ENCODE measurements around the gene FAM78A. TPM values are rescaled to one million over a fixed set of nuclear protein-coding genes. Genes with fewer than 3 reads are reported as not detected.
A peak's percentile ranks its signal among the peaks of the same experiment; 100 is the strongest.

FAM78A gene
- total RNA-seq, 4 donors from 2014 or later, result 1.7 to 4.0 (median 3.3) TPM

GRCh38 chr9:131238402-131239021 is 37.8 kb downstream of the FAM78A start:
- 35% methylated on average over 14 of the region's 23 CpGs for WGBS
- H3K4me3 ChIP-seq, result peak overlapping the region in 3 of 4 donors; percentile 8 to 21 (median 9)
- intact Hi-C loops (cut with DNase I), result no loop called here

DNA sequence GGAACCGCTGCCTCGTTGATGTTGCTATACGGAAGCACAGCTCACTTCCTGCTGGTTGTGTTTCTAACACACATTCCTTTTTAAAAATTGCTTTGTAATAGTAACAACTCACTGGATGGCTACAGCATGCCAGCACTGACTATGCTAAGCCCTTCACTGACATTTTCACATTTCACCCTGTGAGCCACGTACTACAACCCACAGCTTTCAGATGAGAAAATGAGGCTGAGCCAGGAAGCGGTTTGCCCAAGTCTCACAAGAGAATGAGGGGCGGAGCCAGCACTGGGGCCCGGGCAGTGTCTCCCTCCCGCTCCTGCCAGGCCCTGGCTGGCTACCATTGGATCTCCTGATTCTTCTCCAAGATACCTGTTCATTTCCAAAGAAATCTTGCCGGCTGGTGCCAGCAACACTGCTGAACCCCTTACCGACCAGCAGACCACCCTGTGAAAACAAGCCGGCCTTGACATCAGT is 38.3 kb downstream of the FAM78A start:
- WGBS, result 23% methylated on average over 11 of the region's 11 CpGs
- Histone ChIP-seq H3K4me3 (peak overlapping the region in 3 of 4 donors; percentile 8 to 21 (median 9)), H3K4me1 (peaks cover 15 to 21% (median 18%) of the 10 kb centered on the region in 4 donors), H3K36me3 (peaks cover 19 to 31% (median 22%) of the 10 kb centered on the region in 4 donors), H3K27me3 (no peaks in the 10 kb centered on the region), H3K27ac (replicated peaks in 1 of 4) (peak overlapping the region; percentile 26 to 52 (median 34)), H3K9me3 (no peaks in the 10 kb centered on the region)
- DNase-seq (ENCODE audit: extremely low spot score), result no peak
- intact Hi-C loops (cut with DNase I), result no loop called here
- TF ChIP-seq POLR2A (IDR thresholded peaks at IDR 0.05; ENCODE audit: low read depth) (no peak), POLR2AphosphoS5 (IDR thresholded peaks at IDR 0.05) (peak in 1 of 2 donors; percentile 40), EP300 (IDR thresholded peaks at IDR 0.05) (no peak)
- TF ChIP-seq, protein P1, sequence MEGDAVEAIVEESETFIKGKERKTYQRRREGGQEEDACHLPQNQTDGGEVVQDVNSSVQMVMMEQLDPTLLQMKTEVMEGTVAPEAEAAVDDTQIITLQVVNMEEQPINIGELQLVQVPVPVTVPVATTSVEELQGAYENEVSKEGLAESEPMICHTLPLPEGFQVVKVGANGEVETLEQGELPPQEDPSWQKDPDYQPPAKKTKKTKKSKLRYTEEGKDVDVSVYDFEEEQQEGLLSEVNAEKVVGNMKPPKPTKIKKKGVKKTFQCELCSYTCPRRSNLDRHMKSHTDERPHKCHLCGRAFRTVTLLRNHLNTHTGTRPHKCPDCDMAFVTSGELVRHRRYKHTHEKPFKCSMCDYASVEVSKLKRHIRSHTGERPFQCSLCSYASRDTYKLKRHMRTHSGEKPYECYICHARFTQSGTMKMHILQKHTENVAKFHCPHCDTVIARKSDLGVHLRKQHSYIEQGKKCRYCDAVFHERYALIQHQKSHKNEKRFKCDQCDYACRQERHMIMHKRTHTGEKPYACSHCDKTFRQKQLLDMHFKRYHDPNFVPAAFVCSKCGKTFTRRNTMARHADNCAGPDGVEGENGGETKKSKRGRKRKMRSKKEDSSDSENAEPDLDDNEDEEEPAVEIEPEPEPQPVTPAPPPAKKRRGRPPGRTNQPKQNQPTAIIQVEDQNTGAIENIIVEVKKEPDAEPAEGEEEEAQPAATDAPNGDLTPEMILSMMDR (IDR thresholded peaks at IDR 0.05), result no peak

More at GRCh38 chr9:131238402-131239021, 37.8 kb downstream of the FAM78A start:
- Histone ChIP-seq H3K27ac (replicated peaks in 1 of 4) (peak overlapping the region; percentile 26 to 52 (median 34)), H3K27me3 (no peaks in the 10 kb centered on the region), H3K4me1 (peaks cover 15 to 21% (median 18%) of the 10 kb centered on the region in 4 donors), H3K36me3 (peaks cover 13 to 25% (median 17%) of the 10 kb centered on the region in 4 donors), H3K9me3 (no peaks in the 10 kb centered on the region)
- TF ChIP-seq, protein P1 (IDR thresholded peaks at IDR 0.05), result no peak
- TF ChIP-seq POLR2A (IDR thresholded peaks at IDR 0.05; ENCODE audit: low read depth), result no peak
- TF ChIP-seq POLR2AphosphoS5 (IDR thresholded peaks at IDR 0.05), result no peak
- no peak for TF ChIP-seq EP300 (IDR thresholded peaks at IDR 0.05)
- no peak for DNase-seq (ENCODE audit: extremely low spot score)

DNA sequence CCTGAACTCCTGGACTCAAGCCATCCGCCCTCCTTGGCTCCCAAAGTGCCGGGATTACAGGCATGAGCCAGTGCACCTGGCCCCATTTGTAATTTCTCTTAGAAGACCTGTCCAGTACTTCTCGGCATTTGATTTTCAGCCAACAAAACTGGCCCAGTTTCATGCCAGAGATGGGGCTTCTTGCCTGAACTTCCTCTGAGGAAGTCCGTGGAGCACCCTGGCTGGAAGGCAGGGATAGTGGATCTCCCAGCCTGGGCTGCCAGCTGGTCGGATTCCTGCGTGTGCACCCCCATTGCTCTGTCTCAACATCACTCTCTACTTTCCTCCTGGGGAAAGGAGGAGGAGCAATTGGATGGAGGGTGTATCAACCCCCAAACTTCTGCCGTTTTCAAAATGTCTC is 39.0 kb downstream of the FAM78A start:
- H3K9me3 ChIP-seq, result no peaks in the 10 kb centered on the region
- H3K4me3 ChIP-seq, result no peak overlapping the region
- 53% methylated on average over 7 of the region's 7 CpGs for WGBS
- H3K36me3 ChIP-seq, result peaks cover 25 to 37% (median 28%) of the 10 kb centered on the region in 4 donors
- peaks cover 15 to 21% (median 18%) of the 10 kb centered on the region in 4 donors for H3K4me1 ChIP-seq
- DNase-seq (ENCODE audit: extremely low spot score), result no peak
- intact Hi-C loops (cut with DNase I), result no loop called here
- H3K27ac ChIP-seq (replicated peaks in 1 of 4), result no peak overlapping the region
- TF ChIP-seq POLR2AphosphoS5 (IDR thresholded peaks at IDR 0.05) (no peak), POLR2A (IDR thresholded peaks at IDR 0.05; ENCODE audit: low read depth) (no peak)
- TF ChIP-seq, protein P1 (IDR thresholded peaks at IDR 0.05), result no peak
- no peaks in the 10 kb centered on the region for H3K27me3 ChIP-seq

DNA sequence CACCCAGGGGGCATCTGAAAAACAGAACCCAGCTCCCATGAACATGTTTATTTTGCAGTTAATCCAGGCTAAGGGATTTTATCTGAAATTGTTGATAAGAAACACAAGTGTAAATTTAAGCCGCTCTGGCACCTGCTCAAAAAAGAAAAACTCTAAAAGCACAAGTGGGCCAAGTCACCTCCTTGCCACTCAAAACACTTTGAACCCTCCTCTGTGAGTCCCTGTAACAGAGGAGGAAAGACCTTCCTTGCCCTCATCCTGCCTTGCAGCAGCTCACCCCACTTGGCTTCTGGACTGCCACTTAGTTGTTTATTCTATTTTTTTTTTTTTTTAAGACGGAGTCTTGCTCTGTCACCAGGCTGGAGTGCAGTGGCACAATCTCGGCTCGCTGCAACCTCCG is 39.5 kb downstream of the FAM78A start:
- intact Hi-C loops (cut with DNase I), result no loop called here
- H3K4me3 ChIP-seq, result no peak overlapping the region
- no peak for DNase-seq (ENCODE audit: extremely low spot score)
- no peaks in the 10 kb centered on the region for H3K9me3 ChIP-seq
- H3K27ac ChIP-seq (replicated peaks in 1 of 4), result no peak overlapping the region
- H3K4me1 ChIP-seq, result peaks cover 15 to 21% (median 18%) of the 10 kb centered on the region in 4 donors
- peaks cover 27 to 43% (median 33%) of the 10 kb centered on the region in 4 donors for H3K36me3 ChIP-seq
- 97% methylated on average over 5 of the region's 5 CpGs for WGBS
- H3K27me3 ChIP-seq, result no peaks in the 10 kb centered on the region
- TF ChIP-seq EP300 (IDR thresholded peaks at IDR 0.05), result no peak
- no peak for TF ChIP-seq POLR2A (IDR thresholded peaks at IDR 0.05; ENCODE audit: low read depth)
- no peak for TF ChIP-seq POLR2AphosphoS5 (IDR thresholded peaks at IDR 0.05)
- TF ChIP-seq, protein P1 (IDR thresholded peaks at IDR 0.05), result no peak

All from esophagus muscularis mucosa (tissue), 4 donors.